ENCODE data around the gene C20orf202. TPM values are rescaled to one million over a fixed set of nuclear protein-coding genes. Genes with fewer than 3 reads are reported as not detected.
"Not testable (repeated sequence)": the region's sequence is repeated elsewhere in the genome, so short reads cannot be mapped to it uniquely, and the experiment has no call there.

Gene C20orf202
- polyA plus RNA-seq, 1 donor from 2014 or later: not detected

DNA sequence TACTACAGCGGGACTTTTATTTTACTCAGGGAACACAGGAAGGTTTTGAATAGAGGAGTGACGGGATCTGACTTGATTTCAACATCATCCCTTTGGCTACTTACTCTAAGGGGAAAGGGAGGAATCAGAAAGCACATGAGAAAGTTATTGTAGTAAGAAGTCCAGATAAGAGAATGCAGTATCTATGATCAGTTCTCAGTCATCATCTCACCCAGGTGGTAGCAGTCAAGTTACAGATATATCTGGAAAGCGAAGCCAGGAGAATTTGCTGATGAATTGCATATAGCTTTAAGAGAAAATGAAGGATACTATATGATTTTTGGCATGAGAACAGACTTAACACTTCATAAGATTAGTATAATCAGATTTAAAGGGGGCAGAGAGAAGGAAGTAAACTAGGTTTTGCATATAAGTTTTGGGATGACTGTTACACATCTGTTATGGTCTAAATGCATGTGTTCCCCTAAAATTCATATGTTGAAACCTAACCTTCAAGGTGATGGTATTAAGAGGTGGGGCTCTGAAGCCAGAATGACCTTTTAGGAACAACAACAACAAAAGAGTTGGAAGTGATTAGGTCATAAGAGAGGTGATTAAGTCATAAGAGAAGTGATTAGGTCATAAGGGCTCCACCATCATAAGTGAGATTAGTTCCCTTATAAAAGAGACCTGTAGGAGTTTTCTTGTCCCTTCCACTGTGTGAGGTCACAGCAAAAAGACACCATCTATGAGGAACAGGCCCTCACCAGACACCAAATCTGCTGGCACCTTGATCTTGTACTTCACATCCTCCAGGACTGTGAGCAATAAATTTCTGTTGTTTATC lies 29.2 kb downstream of the C20orf202 start:
- H3K4me3 Mint-ChIP-seq: no peak overlapping the region
- no peaks in the 10 kb centered on the region for H3K9me3 Mint-ChIP-seq
- H3K27me3 Mint-ChIP-seq: peaks cover 7% of the 10 kb centered on the region
- peaks cover 1% of the 10 kb centered on the region for H3K36me3 Mint-ChIP-seq
- H3K27ac Mint-ChIP-seq: no peak overlapping the region
- peaks cover 0 to 2% (median 0%) of the 10 kb centered on the region in 3 donors for H3K4me1 Mint-ChIP-seq

DNA sequence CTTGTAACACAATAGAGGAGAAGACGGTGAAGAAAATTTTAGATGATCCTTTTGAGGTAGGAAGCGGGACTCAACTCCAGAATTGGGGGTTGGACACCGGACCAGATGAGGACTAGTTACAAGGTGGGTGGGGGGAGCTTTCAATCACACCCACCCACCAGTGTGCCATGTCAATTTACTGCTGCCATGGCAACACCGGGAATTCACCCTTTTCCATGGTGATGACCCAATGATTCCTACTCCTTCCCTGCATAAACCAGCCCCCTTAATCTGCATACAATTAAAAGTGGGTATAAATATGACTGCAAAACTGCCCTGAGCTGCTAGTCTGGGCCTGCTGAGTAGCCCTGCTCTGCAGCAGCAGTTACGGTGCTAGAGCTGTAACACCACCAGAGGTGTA lies 37.3 kb downstream of the C20orf202 start:
- Mint-ChIP-seq H3K4me1 (no peaks in the 10 kb centered on the region), H3K4me3 (no peak overlapping the region), H3K27me3 (peaks cover 11% of the 10 kb centered on the region), H3K9me3 (no peaks in the 10 kb centered on the region), H3K27ac (no peak overlapping the region), H3K36me3 (peaks cover 1% of the 10 kb centered on the region)

DNA sequence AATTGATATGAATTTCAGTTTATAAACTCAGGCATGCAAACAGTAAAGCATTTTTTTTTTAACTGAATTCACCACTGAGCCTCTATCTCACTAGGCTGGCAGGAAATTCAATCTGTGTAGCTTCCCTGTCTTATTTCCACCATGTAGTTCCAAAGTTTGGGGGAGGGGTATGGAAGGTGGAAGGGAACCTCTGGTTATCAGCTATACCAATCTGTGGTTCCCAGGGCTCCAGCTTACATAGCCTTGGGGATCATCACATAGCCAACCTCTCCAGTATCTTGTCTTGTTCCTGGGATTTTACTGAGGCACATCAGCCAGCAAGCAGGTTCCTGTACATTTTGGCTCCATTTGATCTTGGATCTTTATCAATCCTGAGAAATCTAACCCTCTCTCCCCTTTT lies 38.2 kb downstream of the C20orf202 start:
- H3K9me3 Mint-ChIP-seq: no peaks in the 10 kb centered on the region
- no peaks in the 10 kb centered on the region for H3K4me1 Mint-ChIP-seq
- no peak overlapping the region for H3K4me3 Mint-ChIP-seq
- H3K27me3 Mint-ChIP-seq: peaks cover 13% of the 10 kb centered on the region
- no peak overlapping the region for H3K27ac Mint-ChIP-seq
- H3K36me3 Mint-ChIP-seq: no peaks in the 10 kb centered on the region

DNA sequence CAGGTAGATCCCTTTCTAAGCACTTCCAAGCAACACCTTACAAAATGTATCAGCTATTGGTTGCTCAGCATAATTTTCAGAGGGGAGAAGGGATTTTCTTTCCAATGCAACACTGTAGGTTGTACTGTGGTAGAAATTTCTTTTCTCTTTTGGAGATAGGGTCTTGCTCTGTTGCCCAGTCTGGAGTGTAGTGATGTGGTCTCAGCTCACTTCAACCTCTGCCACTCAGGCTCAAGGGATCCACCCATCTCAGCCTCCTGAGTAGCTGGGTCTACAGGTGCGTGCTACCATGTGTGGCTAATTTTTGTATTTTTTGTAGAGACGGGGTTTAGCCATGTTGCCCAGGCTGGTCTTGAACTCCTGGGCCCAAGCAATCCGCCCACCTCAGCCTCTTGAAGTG lies 38.8 kb downstream of the C20orf202 start:
- no peaks in the 10 kb centered on the region for H3K9me3 Mint-ChIP-seq
- H3K4me1 Mint-ChIP-seq: no peaks in the 10 kb centered on the region
- peaks cover 13% of the 10 kb centered on the region for H3K27me3 Mint-ChIP-seq
- no peak overlapping the region for H3K4me3 Mint-ChIP-seq
- H3K36me3 Mint-ChIP-seq: no peaks in the 10 kb centered on the region
- H3K27ac Mint-ChIP-seq: no peak overlapping the region

DNA sequence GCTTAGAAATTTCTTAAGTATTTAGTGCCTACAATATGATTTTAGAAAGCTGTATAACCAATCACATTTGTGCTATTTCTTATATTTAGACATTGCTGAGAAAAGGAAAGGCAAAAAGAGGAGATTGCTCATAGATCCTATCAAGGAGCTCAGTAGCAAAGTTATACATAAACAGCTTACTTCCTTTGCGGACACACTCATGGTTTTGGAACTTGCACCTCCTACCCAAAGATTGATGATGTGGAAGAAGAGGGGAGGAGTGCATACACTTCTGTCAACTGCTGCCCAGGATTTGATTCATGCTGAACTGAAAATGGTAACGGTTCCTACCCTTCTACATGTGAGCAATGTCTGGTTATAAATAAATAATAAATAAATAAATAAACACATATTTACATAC lies 39.3 kb downstream of the C20orf202 start:
- H3K4me3 Mint-ChIP-seq: no peak overlapping the region
- no peaks in the 10 kb centered on the region for H3K9me3 Mint-ChIP-seq
- peaks cover 13% of the 10 kb centered on the region for H3K27me3 Mint-ChIP-seq
- H3K4me1 Mint-ChIP-seq: no peaks in the 10 kb centered on the region
- no peak overlapping the region for H3K27ac Mint-ChIP-seq
- no peaks in the 10 kb centered on the region for H3K36me3 Mint-ChIP-seq

DNA sequence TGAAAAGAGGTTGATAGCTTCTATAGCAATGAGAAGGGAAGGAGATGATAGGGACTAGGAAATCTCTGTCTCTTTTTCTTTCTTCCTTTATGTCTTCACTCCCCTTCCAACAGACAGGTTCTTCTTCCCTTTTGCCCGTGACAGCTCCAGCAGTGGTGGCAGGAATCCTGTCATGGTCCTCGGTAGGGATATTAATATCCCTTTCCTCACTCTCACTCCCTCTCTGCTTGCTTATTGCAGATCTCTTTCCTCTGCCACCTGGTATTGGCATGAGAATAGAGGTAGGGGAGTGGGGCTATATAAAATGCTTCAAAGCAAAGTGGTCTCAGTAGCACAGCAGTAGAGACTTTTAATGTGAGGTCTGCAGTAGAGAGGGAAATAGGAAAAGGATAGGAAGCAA lies 42.3 kb downstream of the C20orf202 start:
- Mint-ChIP-seq H3K27me3 (peaks cover 13% of the 10 kb centered on the region), H3K27ac (no peak overlapping the region), H3K4me3 (no peak overlapping the region), H3K9me3 (no peaks in the 10 kb centered on the region), H3K36me3 (no peaks in the 10 kb centered on the region), H3K4me1 (no peaks in the 10 kb centered on the region)

DNA sequence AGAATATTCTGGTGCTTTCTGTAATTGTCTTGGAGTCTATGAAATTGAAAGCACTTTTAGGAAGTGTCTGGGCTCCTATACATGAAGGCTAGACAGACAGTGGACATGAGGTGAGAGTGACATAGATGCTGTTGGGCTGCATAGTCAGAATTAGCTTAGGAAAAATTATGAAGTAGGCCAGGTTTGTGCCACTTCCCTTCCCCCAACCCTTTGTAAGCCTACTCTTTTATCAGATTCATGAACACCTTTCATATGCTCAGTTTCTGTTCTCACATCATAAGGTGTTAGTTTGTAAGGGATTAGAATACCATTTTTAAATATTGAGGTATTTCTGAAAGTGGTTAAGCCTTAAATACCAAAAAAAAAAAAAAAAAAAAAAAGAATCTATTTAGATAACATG lies 44.4 kb downstream of the C20orf202 start:
- Mint-ChIP-seq H3K9me3 (no peaks in the 10 kb centered on the region), H3K4me3 (no peak overlapping the region), H3K27ac (no peak overlapping the region), H3K4me1 (no peaks in the 10 kb centered on the region), H3K27me3 (peaks cover 4% of the 10 kb centered on the region), H3K36me3 (no peaks in the 10 kb centered on the region)

DNA sequence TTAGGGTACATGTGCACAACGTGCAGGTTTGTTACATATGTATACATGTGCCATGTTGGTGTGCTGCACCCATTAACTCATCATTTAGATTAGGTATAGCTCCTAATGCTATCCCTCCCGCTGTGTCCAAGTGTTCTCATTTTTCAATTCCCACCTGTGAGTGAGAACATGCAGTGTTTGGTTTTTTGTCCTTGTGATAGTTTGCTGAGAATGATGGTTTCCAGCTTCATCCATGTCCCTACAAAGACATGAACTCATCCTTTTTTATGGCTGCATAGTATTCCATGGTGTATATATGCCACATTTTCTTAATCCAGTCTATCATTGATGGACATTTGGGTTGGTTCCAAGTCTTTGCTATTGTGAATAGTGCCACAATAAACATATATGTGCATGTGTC lies 47.0 kb downstream of the C20orf202 start:
- not testable (repeated sequence) for H3K27ac Mint-ChIP-seq, H3K36me3 Mint-ChIP-seq, H3K27me3 Mint-ChIP-seq, H3K4me1 Mint-ChIP-seq, H3K4me3 Mint-ChIP-seq, H3K9me3 Mint-ChIP-seq

DNA sequence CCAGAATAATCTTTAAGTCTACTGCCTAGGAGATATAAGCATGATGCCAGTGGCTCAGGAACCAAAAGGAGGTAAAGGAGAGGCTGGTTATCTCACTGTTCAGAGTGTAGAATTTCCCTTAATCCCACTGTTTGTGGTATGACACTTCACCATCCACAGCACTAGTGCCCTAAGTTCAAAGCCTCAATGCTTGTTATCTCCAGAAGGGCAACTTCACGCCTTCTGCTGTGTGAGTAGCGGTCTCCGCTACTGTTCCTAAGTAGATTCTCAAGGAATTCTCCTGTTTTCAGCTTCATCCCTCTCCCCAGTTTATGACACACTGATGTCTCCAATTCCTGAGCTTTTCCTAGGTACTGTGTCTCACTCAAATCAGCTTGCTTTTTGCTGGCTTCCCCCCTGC lies 49.2 kb downstream of the C20orf202 start:
- Mint-ChIP-seq H3K27me3 (peaks cover 5% of the 10 kb centered on the region), H3K36me3 (no peaks in the 10 kb centered on the region), H3K27ac (no peak overlapping the region), H3K9me3 (no peaks in the 10 kb centered on the region), H3K4me3 (no peak overlapping the region), H3K4me1 (no peaks in the 10 kb centered on the region)

DNA sequence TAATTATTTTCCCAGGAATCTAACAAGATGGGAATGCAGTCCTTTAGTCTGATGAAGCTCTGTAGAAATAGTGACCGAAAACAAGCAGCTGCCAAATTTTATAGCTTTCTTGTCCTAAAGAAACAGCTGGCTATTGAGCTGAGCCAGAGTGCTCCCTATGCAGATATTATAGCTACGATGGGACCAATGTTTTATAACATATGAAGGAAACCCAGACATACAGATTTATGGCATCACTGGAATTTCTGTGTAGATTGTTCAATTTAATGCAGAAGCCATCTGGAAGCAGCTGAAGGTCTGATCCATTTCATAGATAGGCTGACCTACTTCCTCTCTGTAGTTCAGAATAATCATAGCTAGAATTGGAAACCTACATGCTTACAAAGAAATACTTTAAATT lies 51.0 kb downstream of the C20orf202 start:
- no peak overlapping the region for H3K4me3 Mint-ChIP-seq
- H3K4me1 Mint-ChIP-seq: no peaks in the 10 kb centered on the region
- H3K36me3 Mint-ChIP-seq: no peaks in the 10 kb centered on the region
- no peak overlapping the region for H3K27ac Mint-ChIP-seq
- H3K27me3 Mint-ChIP-seq: peaks cover 5% of the 10 kb centered on the region
- H3K9me3 Mint-ChIP-seq: no peaks in the 10 kb centered on the region

DNA sequence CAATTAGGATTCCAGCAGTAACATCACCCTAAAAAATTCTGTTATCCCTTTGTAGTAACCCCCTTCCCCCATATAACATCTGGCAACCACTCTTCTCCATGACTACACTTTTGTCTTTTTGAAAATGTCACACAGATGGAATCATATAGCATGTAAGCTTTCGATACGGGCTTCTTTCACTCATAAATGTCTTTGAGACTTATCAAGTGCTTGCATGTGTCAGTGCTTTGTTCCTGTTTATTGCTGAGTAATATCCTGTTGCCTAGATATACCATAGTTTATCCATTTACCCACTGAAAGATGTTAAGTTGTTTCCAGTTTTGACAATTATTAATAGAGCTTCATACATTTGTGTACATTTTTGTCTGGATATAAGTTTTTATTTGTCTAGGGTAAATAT lies 52.4 kb downstream of the C20orf202 start:
- Mint-ChIP-seq H3K9me3 (no peaks in the 10 kb centered on the region), H3K4me3 (no peak overlapping the region), H3K27me3 (peaks cover 5% of the 10 kb centered on the region), H3K27ac (no peak overlapping the region), H3K4me1 (no peaks in the 10 kb centered on the region), H3K36me3 (no peaks in the 10 kb centered on the region)

Other genes starting within 250 kb of the C20orf202 start
- not detected for gene RSPO4, start 201.1 kb upstream of the C20orf202 start, polyA plus RNA-seq
- 163 TPM for gene PSMF1, start 84.9 kb upstream of the C20orf202 start, polyA plus RNA-seq
- gene TMEM74B, start 18.5 kb upstream of the C20orf202 start, polyA plus RNA-seq: 0.80 TPM
- gene RAD21L1, start 22.6 kb downstream of the C20orf202 start, polyA plus RNA-seq: not detected
- 1.3 TPM for gene SNPH, start 62.8 kb downstream of the C20orf202 start, polyA plus RNA-seq
- 0.91 TPM for gene SDCBP2, start 125.7 kb downstream of the C20orf202 start, polyA plus RNA-seq
- gene FKBP1A, start 189.6 kb downstream of the C20orf202 start, polyA plus RNA-seq: 36.1 TPM